Activated naive CD8-positive, alpha-beta T cell treated with anti-CD3 and anti-CD28 coated beads for 36 hours (primary cell): ENCODE data around the gene AGRN. TPM values are rescaled to one million over a fixed set of nuclear protein-coding genes. Genes with fewer than 3 reads are reported as not detected.
"Not testable (repeated sequence)": the region's sequence is repeated elsewhere in the genome, so short reads cannot be mapped to it uniquely, and the experiment has no call there.

Source experiments
- DNase-seq: peaks from one replicate; pipeline ENCODE4 v3.0.0; 2021
- H3K27ac Mint-ChIP-seq: one replicate; pipeline ENCODE4 v1.8.0; 2022; ENCODE audit warnings: mild to moderate bottlenecking, moderate library complexity, mixed read lengths
- H3K27me3 Mint-ChIP-seq: one replicate; pipeline ENCODE4 v1.8.0; 2022; ENCODE audit warnings: mild to moderate bottlenecking, mixed read lengths
- H3K36me3 Mint-ChIP-seq: one replicate; pipeline ENCODE4 v1.8.0; 2021; ENCODE audit warnings: mild to moderate bottlenecking, mixed read lengths
- H3K4me1 Mint-ChIP-seq: one replicate; pipeline ENCODE4 v1.8.0; 2021; ENCODE audit warnings: mixed read lengths
- H3K4me3 Mint-ChIP-seq: one replicate; pipeline ENCODE4 v1.8.0; 2022; ENCODE audit warnings: mild to moderate bottlenecking, moderate library complexity, mixed read lengths
- H3K9me3 Mint-ChIP-seq: one replicate; pipeline ENCODE4 v1.8.0; 2022; ENCODE audit warnings: mixed read lengths
- total RNA-seq, 2 experiments: library from RNA; stranded (reverse); gene quantifications; one replicate each; pipeline ENCODE4 v1.2.3, GENCODE V29; 2021

AGRN gene
- 10 to 100 TPM; 30.4 to 30.5 TPM for total RNA-seq

- H3K36me3 Mint-ChIP-seq, result peaks cover 3% of the 10 kb centered on the region
- no peak within 1 kb of the TSS for H3K27ac Mint-ChIP-seq
- no peaks in the 10 kb centered on the region for H3K9me3 Mint-ChIP-seq
- H3K27me3 Mint-ChIP-seq, result peaks cover 4% of the 10 kb centered on the region
- H3K4me1 Mint-ChIP-seq, result peaks cover 4% of the 10 kb centered on the region
- H3K4me3 Mint-ChIP-seq, result peak within 1 kb of the TSS; percentile 69
- peak; percentile 40 for DNase-seq
These were observed at the start of gene AGRN for GRCh38 chr1:1020000-1020404. Gene AGRN (plus strand): TSS chr1:1020120. CDS start chr1:1020173, 53 bp downstream.

- H3K4me3 Mint-ChIP-seq, result no peak overlapping the region
- peaks cover 30% of the 10 kb centered on the region for H3K27me3 Mint-ChIP-seq
- no peak for DNase-seq
- no peaks in the 10 kb centered on the region for H3K9me3 Mint-ChIP-seq
- peaks cover 2% of the 10 kb centered on the region for H3K36me3 Mint-ChIP-seq
- H3K4me1 Mint-ChIP-seq, result peaks cover 3% of the 10 kb centered on the region
- no peak overlapping the region for H3K27ac Mint-ChIP-seq
These were observed 49.5 kb upstream of the AGRN start for GRCh38 chr1:970242-970972.

GRCh38 chr1:970973-971730, 48.8 kb upstream of the AGRN start:
- no peak overlapping the region for H3K27ac Mint-ChIP-seq
- peaks cover 37% of the 10 kb centered on the region for H3K27me3 Mint-ChIP-seq
- peaks cover 3% of the 10 kb centered on the region for H3K4me1 Mint-ChIP-seq
- no peak overlapping the region for H3K4me3 Mint-ChIP-seq
- no peak for DNase-seq
- no peaks in the 10 kb centered on the region for H3K36me3 Mint-ChIP-seq
- H3K9me3 Mint-ChIP-seq, result no peaks in the 10 kb centered on the region

GRCh38 chr1:971751-972506, 48.0 kb upstream of the AGRN start:
- no peak overlapping the region for H3K27ac Mint-ChIP-seq
- H3K4me1 Mint-ChIP-seq, result peaks cover 2% of the 10 kb centered on the region
- H3K4me3 Mint-ChIP-seq, result no peak overlapping the region
- no peak for DNase-seq
- H3K9me3 Mint-ChIP-seq, result no peaks in the 10 kb centered on the region
- H3K27me3 Mint-ChIP-seq, result peaks cover 37% of the 10 kb centered on the region
- H3K36me3 Mint-ChIP-seq, result no peaks in the 10 kb centered on the region

GRCh38 chr1:972726-973458, 47.0 kb upstream of the AGRN start:
- Mint-ChIP-seq H3K36me3 (no peaks in the 10 kb centered on the region), H3K9me3 (no peaks in the 10 kb centered on the region), H3K27ac (no peak overlapping the region), H3K4me3 (no peak overlapping the region), H3K27me3 (peaks cover 37% of the 10 kb centered on the region), H3K4me1 (no peaks in the 10 kb centered on the region)
- no peak for DNase-seq

- H3K4me1 Mint-ChIP-seq, result no peaks in the 10 kb centered on the region
- no peak overlapping the region for H3K4me3 Mint-ChIP-seq
These were observed 46.2 kb upstream of the AGRN start for GRCh38 chr1:973459-974292.

GRCh38 chr1:974293-974640, 45.7 kb upstream of the AGRN start:
- Mint-ChIP-seq H3K36me3 (no peaks in the 10 kb centered on the region), H3K4me1 (no peaks in the 10 kb centered on the region), H3K27me3 (peaks cover 39% of the 10 kb centered on the region), H3K4me3 (no peak overlapping the region), H3K27ac (no peak overlapping the region), H3K9me3 (no peaks in the 10 kb centered on the region)
- no peak for DNase-seq

More at GRCh38 chr1:973459-974292, 46.2 kb upstream of the AGRN start:
- no peak for DNase-seq
- H3K27me3 Mint-ChIP-seq, result peaks cover 39% of the 10 kb centered on the region
- no peak overlapping the region for H3K27ac Mint-ChIP-seq
- no peaks in the 10 kb centered on the region for H3K9me3 Mint-ChIP-seq
- no peaks in the 10 kb centered on the region for H3K36me3 Mint-ChIP-seq

- Mint-ChIP-seq H3K27me3 (peaks cover 36% of the 10 kb centered on the region), H3K4me1 (no peaks in the 10 kb centered on the region), H3K36me3 (no peaks in the 10 kb centered on the region), H3K9me3 (no peaks in the 10 kb centered on the region), H3K27ac (no peak overlapping the region), H3K4me3 (no peak overlapping the region)
- no peak for DNase-seq
These were observed 45.1 kb upstream of the AGRN start for GRCh38 chr1:974687-975328.

- H3K36me3 Mint-ChIP-seq, result no peaks in the 10 kb centered on the region
- no peak overlapping the region for H3K4me3 Mint-ChIP-seq
- no peak for DNase-seq
These were observed 44.6 kb upstream of the AGRN start for GRCh38 chr1:975365-975764.

GRCh38 chr1:975896-976683, 43.8 kb upstream of the AGRN start:
- Mint-ChIP-seq H3K4me3 (no peak overlapping the region), H3K4me1 (no peaks in the 10 kb centered on the region), H3K27ac (no peak overlapping the region), H3K9me3 (no peaks in the 10 kb centered on the region), H3K27me3 (peaks cover 35% of the 10 kb centered on the region), H3K36me3 (no peaks in the 10 kb centered on the region)
- peak; percentile 53 for DNase-seq

More at GRCh38 chr1:975365-975764, 44.6 kb upstream of the AGRN start:
- H3K27ac Mint-ChIP-seq, result no peak overlapping the region
- H3K27me3 Mint-ChIP-seq, result peaks cover 35% of the 10 kb centered on the region
- H3K4me1 Mint-ChIP-seq, result no peaks in the 10 kb centered on the region
- H3K9me3 Mint-ChIP-seq, result no peaks in the 10 kb centered on the region

GRCh38 chr1:976791-977190, 43.1 kb upstream of the AGRN start:
- not testable (repeated sequence) for H3K27ac Mint-ChIP-seq, DNase-seq, H3K4me1 Mint-ChIP-seq, H3K36me3 Mint-ChIP-seq, H3K4me3 Mint-ChIP-seq, H3K9me3 Mint-ChIP-seq
- H3K27me3 Mint-ChIP-seq, result peaks cover 31% of the 10 kb centered on the region

- Mint-ChIP-seq H3K4me1 (no peaks in the 10 kb centered on the region), H3K27ac (no peak overlapping the region), H3K9me3 (no peaks in the 10 kb centered on the region), H3K36me3 (no peaks in the 10 kb centered on the region), H3K27me3 (peaks cover 30% of the 10 kb centered on the region), H3K4me3 (no peak overlapping the region)
- no peak for DNase-seq
These were observed 41.7 kb upstream of the AGRN start for GRCh38 chr1:978069-978834.
